Neural cell (in vitro differentiated cells): ENCODE measurements around the gene PRR5L. TPM values are rescaled to one million over a fixed set of nuclear protein-coding genes. Genes with fewer than 3 reads are reported as not detected.

Experiments used
- H2AFZ ChIP-seq: fragments of 200-600, 300-800 bp; sonication (generic), shearing (Covaris generic); 2 replicates; pipeline ENCODE4 v1.6.0; 2014; ENCODE audit warnings: low read depth, mild to moderate bottlenecking, antibody characterized with exemption, low read length, moderate library complexity
- H3F3A ChIP-seq: fragments of 200-600 bp; shearing (Covaris generic); 2 replicates; pipeline ENCODE4 v1.6.1; 2016; ENCODE audit warnings: mild to moderate bottlenecking, moderate library complexity, mixed read lengths, antibody characterized with exemption, low read length; ENCODE audit not compliant: insufficient read depth, poor library complexity, severe bottlenecking
- H3K27ac ChIP-seq: fragments of 200-600, 300-800 bp; sonication (generic), shearing (Covaris generic); 2 replicates; pipeline ENCODE4 v1.5.1; 2014; ENCODE audit warnings: mild to moderate bottlenecking, low read length, moderate library complexity
- H3K27me3 ChIP-seq: fragments of 300-800, 200-600 bp; sonication (generic), shearing (Covaris generic); 2 replicates; pipeline ENCODE4 v1.6.0; 2014; ENCODE audit warnings: mild to moderate bottlenecking, low read depth, low read length, moderate library complexity; ENCODE audit not compliant: insufficient read depth
- H3K36me3 ChIP-seq: fragments of 300-800, 200-600 bp; sonication (generic), shearing (Covaris generic); 2 replicates; pipeline ENCODE4 v1.5.1; 2014; ENCODE audit warnings: mild to moderate bottlenecking, antibody characterized with exemption, low read length, moderate library complexity; ENCODE audit not compliant: insufficient read depth
- H3K4me2 ChIP-seq: fragments of 300-800, 200-600 bp; sonication (generic), shearing (Covaris generic); 2 replicates; pipeline ENCODE4 v1.6.0; 2014; ENCODE audit warnings: mild to moderate bottlenecking, low read length
- H3K4me3 ChIP-seq: fragments of 300-800, 200-600 bp; sonication (generic), shearing (Covaris generic); 2 replicates; pipeline ENCODE4 v1.5.1; 2014; ENCODE audit warnings: mild to moderate bottlenecking, low read length, moderate library complexity
- H3K79me2 ChIP-seq: fragments of 200-600 bp; shearing (Covaris generic); replicated peaks from 2 replicates; pipeline ENCODE4 v1.6.0; 2014; ENCODE audit warnings: mild to moderate bottlenecking, low read length, moderate library complexity; ENCODE audit not compliant: insufficient read depth
- H3K9ac ChIP-seq: fragments of 300-800, 200-600 bp; sonication (generic), shearing (Covaris generic); 2 replicates; pipeline ENCODE4 v1.6.1; 2016; ENCODE audit warnings: mild to moderate bottlenecking, low read length, mixed read lengths
- H3K9me2 ChIP-seq: fragments of 200-600 bp; shearing (Covaris generic); 2 replicates; pipeline ENCODE4 v1.6.1; 2016; ENCODE audit warnings: mild to moderate bottlenecking, low read length, mixed read lengths; ENCODE audit not compliant: insufficient read depth
- H3K9me3 ChIP-seq: fragments of 200-600, 300-800 bp; sonication (generic), shearing (Covaris generic); 2 replicates; pipeline ENCODE4 v1.6.1; 2016; ENCODE audit warnings: mild to moderate bottlenecking, mixed run types, low read length, moderate library complexity, mixed read lengths
- H4K20me1 ChIP-seq: fragments of 200-600 bp; shearing (Covaris generic); 2 replicates; pipeline ENCODE4 v1.6.1; 2016; ENCODE audit warnings: mild to moderate bottlenecking, mixed run types; ENCODE audit not compliant: insufficient read depth
- CTCF ChIP-seq: fragments of 450-650 bp; IDR thresholded peaks from 2 replicates; pipeline ENCODE4 v1.5.1; 2014; ENCODE audit warnings: antibody characterized with exemption, mild to moderate bottlenecking, moderate library complexity; ENCODE audit not compliant: poor library complexity, severe bottlenecking
- EP300 ChIP-seq: fragments of 450-650 bp; conservative IDR thresholded peaks from 2 replicates; pipeline ENCODE4 v1.6.1; 2014; ENCODE audit warnings: antibody characterized with exemption, mild to moderate bottlenecking, moderate library complexity; ENCODE audit not compliant: poor library complexity, severe bottlenecking
- EZH2 ChIP-seq: fragments of 200-600, 300-800 bp; shearing (Covaris generic), sonication (generic); IDR thresholded peaks from 2 replicates; pipeline ENCODE4 v1.6.1; 2014; ENCODE audit warnings: antibody characterized with exemption, low read length, borderline replicate concordance, mild to moderate bottlenecking; ENCODE audit not compliant: insufficient read depth, poor library complexity, severe bottlenecking
- MXI1 ChIP-seq: fragments of 450-650 bp; conservative IDR thresholded peaks from 2 replicates; pipeline ENCODE4 v1.6.1; 2014; ENCODE audit warnings: antibody characterized with exemption, mild to moderate bottlenecking; ENCODE audit not compliant: poor library complexity, severe bottlenecking
- POLR2AphosphoS5 ChIP-seq: IDR thresholded peaks from 2 replicates; pipeline ENCODE4 v1.6.1; 2012
- RAD21 ChIP-seq: fragments of 450-650 bp; conservative IDR thresholded peaks from 2 replicates; pipeline ENCODE4 v1.6.1; 2014; ENCODE audit warnings: antibody characterized with exemption, mild to moderate bottlenecking, moderate library complexity
- SMC3 ChIP-seq: fragments of 450-650 bp; conservative IDR thresholded peaks from 2 replicates; pipeline ENCODE4 v1.6.1; 2014; ENCODE audit warnings: antibody characterized with exemption, mild to moderate bottlenecking, moderate library complexity; ENCODE audit not compliant: poor library complexity
- TAF1 ChIP-seq: IDR thresholded peaks from 2 replicates; pipeline ENCODE4 v1.6.1; 2012; ENCODE audit warnings: low read depth
- polyA plus RNA-seq: library from polyadenylated mRNA; depleted of rRNA; stranded (reverse); fragments of >200 nt; gene quantifications from 2 replicates; pipeline ENCODE4 v1.2.3, GENCODE V29; 2014
- TF ChIP-seq, protein P1 (sequence below): IDR thresholded peaks from 2 replicates; pipeline ENCODE4 v1.6.1; 2012; ENCODE audit warnings: borderline replicate concordance

The PRR5L gene
- polyA plus RNA-seq, 1 donor from 2014 or later: 0.22 TPM

DNA sequence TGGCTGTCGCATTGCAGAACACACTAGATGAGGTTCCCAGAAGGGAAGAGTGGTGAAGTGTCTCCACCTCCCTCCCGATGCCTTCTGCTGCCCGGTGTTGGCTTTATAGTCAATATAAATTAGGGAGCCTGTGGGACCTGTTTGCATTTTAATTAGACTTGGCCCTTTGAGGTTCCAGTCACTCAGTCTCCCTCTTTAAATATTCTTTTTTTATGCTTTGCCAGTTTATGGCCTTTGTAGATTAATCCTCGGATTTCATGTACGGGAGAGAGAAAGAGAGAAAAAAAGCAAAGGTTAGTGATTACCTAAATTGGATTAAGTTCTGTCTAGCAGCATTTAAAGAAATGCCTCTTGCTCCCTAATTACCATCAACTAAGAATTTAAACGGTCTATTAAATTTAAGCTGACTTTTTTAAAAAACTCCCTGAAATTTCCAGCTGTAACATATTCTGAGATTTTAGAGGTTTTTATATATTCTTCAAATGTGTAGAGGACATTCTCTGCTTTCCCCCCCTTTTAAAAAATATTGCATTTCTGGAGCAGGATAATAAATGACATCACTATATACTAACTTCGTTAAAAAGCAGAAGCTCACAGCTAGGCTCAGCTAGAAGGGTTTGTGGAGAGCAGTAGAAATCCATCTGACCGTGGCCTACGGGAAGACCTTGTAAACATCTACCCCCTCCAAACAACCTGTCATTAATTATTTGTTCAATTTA lies 84.4 kb downstream of the PRR5L start:
- no peaks in the 10 kb centered on the region for H3K9me2 ChIP-seq
- H4K20me1 ChIP-seq: no peaks in the 10 kb centered on the region
- H3K27ac ChIP-seq: no peak overlapping the region
- no peaks in the 10 kb centered on the region for H3K79me2 ChIP-seq
- no peak for TF ChIP-seq MXI1
- no peak for TF ChIP-seq CTCF
- no peak for TF ChIP-seq TAF1
- TF ChIP-seq SMC3: no peak
- TF ChIP-seq EZH2: no peak
- TF ChIP-seq, protein P1, sequence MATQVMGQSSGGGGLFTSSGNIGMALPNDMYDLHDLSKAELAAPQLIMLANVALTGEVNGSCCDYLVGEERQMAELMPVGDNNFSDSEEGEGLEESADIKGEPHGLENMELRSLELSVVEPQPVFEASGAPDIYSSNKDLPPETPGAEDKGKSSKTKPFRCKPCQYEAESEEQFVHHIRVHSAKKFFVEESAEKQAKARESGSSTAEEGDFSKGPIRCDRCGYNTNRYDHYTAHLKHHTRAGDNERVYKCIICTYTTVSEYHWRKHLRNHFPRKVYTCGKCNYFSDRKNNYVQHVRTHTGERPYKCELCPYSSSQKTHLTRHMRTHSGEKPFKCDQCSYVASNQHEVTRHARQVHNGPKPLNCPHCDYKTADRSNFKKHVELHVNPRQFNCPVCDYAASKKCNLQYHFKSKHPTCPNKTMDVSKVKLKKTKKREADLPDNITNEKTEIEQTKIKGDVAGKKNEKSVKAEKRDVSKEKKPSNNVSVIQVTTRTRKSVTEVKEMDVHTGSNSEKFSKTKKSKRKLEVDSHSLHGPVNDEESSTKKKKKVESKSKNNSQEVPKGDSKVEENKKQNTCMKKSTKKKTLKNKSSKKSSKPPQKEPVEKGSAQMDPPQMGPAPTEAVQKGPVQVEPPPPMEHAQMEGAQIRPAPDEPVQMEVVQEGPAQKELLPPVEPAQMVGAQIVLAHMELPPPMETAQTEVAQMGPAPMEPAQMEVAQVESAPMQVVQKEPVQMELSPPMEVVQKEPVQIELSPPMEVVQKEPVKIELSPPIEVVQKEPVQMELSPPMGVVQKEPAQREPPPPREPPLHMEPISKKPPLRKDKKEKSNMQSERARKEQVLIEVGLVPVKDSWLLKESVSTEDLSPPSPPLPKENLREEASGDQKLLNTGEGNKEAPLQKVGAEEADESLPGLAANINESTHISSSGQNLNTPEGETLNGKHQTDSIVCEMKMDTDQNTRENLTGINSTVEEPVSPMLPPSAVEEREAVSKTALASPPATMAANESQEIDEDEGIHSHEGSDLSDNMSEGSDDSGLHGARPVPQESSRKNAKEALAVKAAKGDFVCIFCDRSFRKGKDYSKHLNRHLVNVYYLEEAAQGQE: no peak
- no peak for TF ChIP-seq RAD21
- TF ChIP-seq EP300: no peak
- TF ChIP-seq POLR2AphosphoS5: no peak
- H3K9me3 ChIP-seq: no peaks in the 10 kb centered on the region
- peaks cover 31% of the 10 kb centered on the region for H3K27me3 ChIP-seq
- H3K4me2 ChIP-seq: no peak overlapping the region
- no peaks in the 10 kb centered on the region for H3K36me3 ChIP-seq
- no peak overlapping the region for H2AFZ ChIP-seq
- H3K9ac ChIP-seq: no peak overlapping the region
- H3F3A ChIP-seq: no peaks in the 10 kb centered on the region
- H3K4me3 ChIP-seq: no peak overlapping the region

DNA sequence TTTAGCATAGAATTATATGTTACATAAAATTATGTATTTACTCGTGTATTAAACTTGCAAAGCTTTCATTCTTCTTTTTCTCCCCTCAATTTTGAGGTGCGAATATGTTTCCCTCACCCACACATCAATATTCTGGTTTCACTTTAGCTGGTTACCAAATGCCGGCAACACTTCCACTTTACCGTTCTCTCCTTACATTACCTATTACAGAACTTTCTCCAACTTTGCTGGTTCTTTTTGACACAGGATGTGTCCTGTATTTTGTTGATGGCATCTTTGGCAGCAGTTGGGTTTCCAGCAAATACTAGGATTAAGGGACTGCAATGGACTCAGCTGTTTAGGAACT lies 84.9 kb downstream of the PRR5L start:
- H3K4me3 ChIP-seq: no peak overlapping the region

More for the DNA sequence above, 84.9 kb downstream of the PRR5L start:
- Histone ChIP-seq H3K9me2 (no peaks in the 10 kb centered on the region), H3K9ac (no peak overlapping the region), H3F3A (no peaks in the 10 kb centered on the region), H3K27me3 (peaks cover 26% of the 10 kb centered on the region), H3K27ac (no peak overlapping the region), H4K20me1 (no peaks in the 10 kb centered on the region), H3K4me2 (no peak overlapping the region), H3K79me2 (no peaks in the 10 kb centered on the region), H3K9me3 (no peaks in the 10 kb centered on the region), H2AFZ (no peak overlapping the region), H3K36me3 (no peaks in the 10 kb centered on the region)
- TF ChIP-seq CTCF (no peak), EZH2 (no peak), TAF1 (no peak), RAD21 (no peak), MXI1 (no peak), POLR2AphosphoS5 (no peak), SMC3 (no peak), EP300 (no peak)
- TF ChIP-seq, protein P1: no peak
